Measurements from ENCODE around the gene OTOGL.
"Not testable (repeated sequence)": the region's sequence is repeated elsewhere in the genome, so short reads cannot be mapped to it uniquely, and the experiment has no call there.

OTOGL gene

GRCh38 chr12:80121661-80122060, 22.3 kb downstream of the OTOGL start:
- DNase-seq = no peak

- no peak for DNase-seq
These were observed 30.7 kb downstream of the OTOGL start for GRCh38 chr12:80129895-80130530.

- DNase-seq = no peak
These were observed 36.3 kb downstream of the OTOGL start for GRCh38 chr12:80135624-80136023.

- DNase-seq = no peak
These were observed 40.7 kb downstream of the OTOGL start for GRCh38 chr12:80140005-80140404.

GRCh38 chr12:80142640-80143039, 43.3 kb downstream of the OTOGL start:
- no peak for DNase-seq

GRCh38 chr12:80143537-80143936, 44.2 kb downstream of the OTOGL start:
- no peak for DNase-seq

- DNase-seq = not testable (repeated sequence)
These were observed 50.4 kb downstream of the OTOGL start for GRCh38 chr12:80149547-80150313.

GRCh38 chr12:80151131-80151530, 51.8 kb downstream of the OTOGL start:
- no peak for DNase-seq

- DNase-seq = no peak
These were observed 54.9 kb downstream of the OTOGL start for GRCh38 chr12:80154261-80154660.

- no peak for DNase-seq
These were observed 57.0 kb downstream of the OTOGL start for GRCh38 chr12:80156306-80156705.

- DNase-seq = no peak
These were observed 58.3 kb downstream of the OTOGL start for GRCh38 chr12:80157645-80158044.

GRCh38 chr12:80161612-80162011, 62.3 kb downstream of the OTOGL start:
- no peak for DNase-seq

- DNase-seq = no peak
These were observed 62.8 kb downstream of the OTOGL start for GRCh38 chr12:80162177-80162576.

GRCh38 chr12:80165746-80166145, 66.4 kb downstream of the OTOGL start:
- no peak for DNase-seq

- no peak for DNase-seq
These were observed 67.4 kb downstream of the OTOGL start for GRCh38 chr12:80166751-80167150.

GRCh38 chr12:80168936-80169335, 69.6 kb downstream of the OTOGL start:
- DNase-seq = no peak

- no peak for DNase-seq
These were observed 71.6 kb downstream of the OTOGL start for GRCh38 chr12:80170915-80171314.

- no peak for DNase-seq
These were observed 73.9 kb downstream of the OTOGL start for GRCh38 chr12:80173083-80173864.

- no peak for DNase-seq
These were observed 76.1 kb downstream of the OTOGL start for GRCh38 chr12:80175307-80175930.

- no peak for DNase-seq
These were observed 77.4 kb downstream of the OTOGL start for GRCh38 chr12:80176706-80177105.

- no peak for DNase-seq
These were observed 79.5 kb downstream of the OTOGL start for GRCh38 chr12:80178846-80179245.

- no peak for DNase-seq
These were observed 84.6 kb downstream of the OTOGL start for GRCh38 chr12:80183939-80184338.

GRCh38 chr12:80184926-80185325, 85.6 kb downstream of the OTOGL start:
- no peak for DNase-seq

All from NCI-H1930 (cell line).